ENCODE results near the gene BTG2.
"Not testable (repeated sequence)": the region's sequence is repeated elsewhere in the genome, so short reads cannot be mapped to it uniquely, and the experiment has no call there.

Gene BTG2

GRCh38 chr1:203306965-203307541 lies 1.7 kb downstream of the BTG2 start:
- Mint-ChIP-seq H3K4me3 (peak overlapping the region; percentile 97), H3K27ac (peak overlapping the region; percentile 96), H3K4me1 (ENCODE audit: low read depth) (peaks cover 65% of the 10 kb centered on the region), H3K9me3 (no peaks in the 10 kb centered on the region), H3K27me3 (no peaks in the 10 kb centered on the region), H3K36me3 (ENCODE audit: low read depth) (peaks cover 63% of the 10 kb centered on the region)
- intact Hi-C loops (cut with micrococcal nuclease) = loop anchor here (1.0 kb wide), 1 partner anchor 17 kb away; no protein-coding TSS in a partner anchor

GRCh38 chr1:203307641-203308126 lies 2.4 kb downstream of the BTG2 start:
- H3K9me3 Mint-ChIP-seq = no peaks in the 10 kb centered on the region
- H3K36me3 Mint-ChIP-seq (ENCODE audit: low read depth) = peaks cover 63% of the 10 kb centered on the region
- peak overlapping the region; percentile 96 for H3K27ac Mint-ChIP-seq
- peak overlapping the region; percentile 97 for H3K4me3 Mint-ChIP-seq
- H3K27me3 Mint-ChIP-seq = no peaks in the 10 kb centered on the region
- H3K4me1 Mint-ChIP-seq (ENCODE audit: low read depth) = peaks cover 65% of the 10 kb centered on the region
- intact Hi-C loops (cut with micrococcal nuclease) = loop anchor here (1.0 kb wide), 1 partner anchor 17 kb away; no protein-coding TSS in a partner anchor

- peak overlapping the region; percentile 97 for H3K4me3 Mint-ChIP-seq
- peaks cover 60% of the 10 kb centered on the region for H3K4me1 Mint-ChIP-seq (ENCODE audit: low read depth)
- H3K27ac Mint-ChIP-seq = peak overlapping the region; percentile 69
- intact Hi-C loops (cut with micrococcal nuclease) = no loop called here
- H3K27me3 Mint-ChIP-seq = no peaks in the 10 kb centered on the region
- H3K36me3 Mint-ChIP-seq (ENCODE audit: low read depth) = peaks cover 64% of the 10 kb centered on the region
- H3K9me3 Mint-ChIP-seq = no peaks in the 10 kb centered on the region
Measured at GRCh38 chr1:203308328-203308922, 3.1 kb downstream of the BTG2 start.

- peak overlapping the region; percentile 69 for H3K27ac Mint-ChIP-seq
- H3K9me3 Mint-ChIP-seq = no peaks in the 10 kb centered on the region
- intact Hi-C loops (cut with micrococcal nuclease) = no loop called here
- peaks cover 59% of the 10 kb centered on the region for H3K4me1 Mint-ChIP-seq (ENCODE audit: low read depth)
- H3K36me3 Mint-ChIP-seq (ENCODE audit: low read depth) = peaks cover 69% of the 10 kb centered on the region
- no peaks in the 10 kb centered on the region for H3K27me3 Mint-ChIP-seq
- peak overlapping the region; percentile 97 for H3K4me3 Mint-ChIP-seq
Measured at GRCh38 chr1:203308923-203309331, 3.6 kb downstream of the BTG2 start.

- Mint-ChIP-seq H3K4me3 (no peak overlapping the region), H3K27ac (no peak overlapping the region), H3K36me3 (ENCODE audit: low read depth) (peaks cover 60% of the 10 kb centered on the region), H3K4me1 (ENCODE audit: low read depth) (peaks cover 56% of the 10 kb centered on the region), H3K9me3 (no peaks in the 10 kb centered on the region), H3K27me3 (no peaks in the 10 kb centered on the region)
- intact Hi-C loops (cut with micrococcal nuclease) = no loop called here
Measured at GRCh38 chr1:203311368-203312301, 6.3 kb downstream of the BTG2 start.

- Mint-ChIP-seq H3K4me1 (ENCODE audit: low read depth) (peaks cover 45% of the 10 kb centered on the region), H3K36me3 (ENCODE audit: low read depth) (peaks cover 34% of the 10 kb centered on the region)
Measured at GRCh38 chr1:203314025-203314759, 8.9 kb downstream of the BTG2 start.

GRCh38 chr1:203316626-203317093 lies 11.3 kb downstream of the BTG2 start:
- peaks cover 43% of the 10 kb centered on the region for H3K4me1 Mint-ChIP-seq (ENCODE audit: low read depth)
- intact Hi-C loops (cut with micrococcal nuclease) = no loop called here
- H3K27ac Mint-ChIP-seq = no peak overlapping the region
- no peaks in the 10 kb centered on the region for H3K27me3 Mint-ChIP-seq
- H3K36me3 Mint-ChIP-seq (ENCODE audit: low read depth) = peaks cover 11% of the 10 kb centered on the region
- no peak overlapping the region for H3K4me3 Mint-ChIP-seq
- no peaks in the 10 kb centered on the region for H3K9me3 Mint-ChIP-seq

More at GRCh38 chr1:203314025-203314759, 8.9 kb downstream of the BTG2 start:
- H3K27me3 Mint-ChIP-seq; H3K4me3 Mint-ChIP-seq; H3K9me3 Mint-ChIP-seq; intact Hi-C loops (cut with micrococcal nuclease): not testable (repeated sequence)
- peak overlapping the region; percentile 28 for H3K27ac Mint-ChIP-seq

GRCh38 chr1:203317429-203318228 lies 12.3 kb downstream of the BTG2 start:
- no peaks in the 10 kb centered on the region for H3K9me3 Mint-ChIP-seq
- H3K36me3 Mint-ChIP-seq (ENCODE audit: low read depth) = peaks cover 11% of the 10 kb centered on the region
- intact Hi-C loops (cut with micrococcal nuclease) = no loop called here
- H3K4me3 Mint-ChIP-seq = no peak overlapping the region
- H3K27me3 Mint-ChIP-seq = no peaks in the 10 kb centered on the region
- H3K4me1 Mint-ChIP-seq (ENCODE audit: low read depth) = peaks cover 53% of the 10 kb centered on the region
- H3K27ac Mint-ChIP-seq = no peak overlapping the region

GRCh38 chr1:203318229-203318517 lies 12.9 kb downstream of the BTG2 start:
- intact Hi-C loops (cut with micrococcal nuclease) = no loop called here
- Mint-ChIP-seq H3K36me3 (ENCODE audit: low read depth) (peaks cover 11% of the 10 kb centered on the region), H3K9me3 (no peaks in the 10 kb centered on the region), H3K4me3 (no peak overlapping the region), H3K27me3 (no peaks in the 10 kb centered on the region), H3K27ac (peak overlapping the region; percentile 35), H3K4me1 (ENCODE audit: low read depth) (peaks cover 58% of the 10 kb centered on the region)

- no peaks in the 10 kb centered on the region for H3K9me3 Mint-ChIP-seq
- intact Hi-C loops (cut with micrococcal nuclease) = no loop called here
- no peaks in the 10 kb centered on the region for H3K27me3 Mint-ChIP-seq
- no peaks in the 10 kb centered on the region for H3K36me3 Mint-ChIP-seq (ENCODE audit: low read depth)
- peaks cover 79% of the 10 kb centered on the region for H3K4me1 Mint-ChIP-seq (ENCODE audit: low read depth)
- H3K4me3 Mint-ChIP-seq = peak overlapping the region; percentile 30
- H3K27ac Mint-ChIP-seq = peak overlapping the region; percentile 17
Measured at GRCh38 chr1:203320591-203321272, 15.4 kb downstream of the BTG2 start.

GRCh38 chr1:203321273-203322052 lies 16.1 kb downstream of the BTG2 start:
- no peaks in the 10 kb centered on the region for H3K9me3 Mint-ChIP-seq
- intact Hi-C loops (cut with micrococcal nuclease) = no loop called here
- no peak overlapping the region for H3K4me3 Mint-ChIP-seq
- H3K36me3 Mint-ChIP-seq (ENCODE audit: low read depth) = no peaks in the 10 kb centered on the region
- no peaks in the 10 kb centered on the region for H3K27me3 Mint-ChIP-seq
- H3K27ac Mint-ChIP-seq = peak overlapping the region; percentile 60
- H3K4me1 Mint-ChIP-seq (ENCODE audit: low read depth) = peaks cover 81% of the 10 kb centered on the region

Data from dendritic cell treated with granulocyte-macrophage colony-stimulating factor and Interleukin-4, amounts not matched to agents 40 ng/mL and 50 ng/mL, for 4 days (primary cell).